Keratinocyte (primary cell): ENCODE measurements around the gene C19orf47. TPM values are rescaled to one million over a fixed set of nuclear protein-coding genes. Genes with fewer than 3 reads are reported as not detected.
"Not testable (repeated sequence)": the region's sequence is repeated elsewhere in the genome, so short reads cannot be mapped to it uniquely, and the experiment has no call there.

Experiments used
- DNase-seq: peaks from one replicate; pipeline ENCODE4 v3.0.0-alpha.2; 2011; ENCODE audit warnings: low read depth, missing footprints, low spot score
- FAIRE-seq: peaks from 2 replicates; lab custom pipeline; 2011; peaks lifted over from hg19 to GRCh38; lab: Jason Lieb, UNC
- H2AFZ ChIP-seq: 2 replicates; pipeline ENCODE4 v1.6.0; 2012; ENCODE audit warnings: low read length, control low read depth, inconsistent platforms; ENCODE audit not compliant: control insufficient read depth
- H3K27ac ChIP-seq: 2 replicates; pipeline ENCODE4 v1.5.1; 2011; ENCODE audit warnings: low read length; ENCODE audit not compliant: control insufficient read depth, insufficient read depth
- H3K27me3 ChIP-seq: 3 replicates; pipeline ENCODE4 v1.6.0; 2011; ENCODE audit warnings: low read length; ENCODE audit not compliant: control insufficient read depth, insufficient read depth; ENCODE audit errors: extremely low read depth
- H3K36me3 ChIP-seq, 2 experiments: 2 replicates in 1 of 2; 3 replicates in 1 of 2; pipeline ENCODE4 v1.5.1; 2011; ENCODE audit warnings: low read length in 2 of 2, mild to moderate bottlenecking in 1 of 2; ENCODE audit not compliant: control insufficient read depth in 2 of 2, insufficient read depth in 2 of 2; ENCODE audit errors: extremely low read depth in 1 of 2
- H3K4me1 ChIP-seq: 3 replicates; pipeline ENCODE4 v1.5.1; 2011; ENCODE audit warnings: low read length; ENCODE audit not compliant: control insufficient read depth, insufficient read depth; ENCODE audit errors: extremely low read depth
- H3K4me2 ChIP-seq: 3 replicates; pipeline ENCODE4 v1.6.0; 2011; ENCODE audit warnings: low read depth, low read length; ENCODE audit not compliant: control insufficient read depth, insufficient read depth; ENCODE audit errors: extremely low read depth
- H3K4me3 ChIP-seq, 3 experiments: fragments of 200-600 bp in 1 of 3; sonication (generic) in 1 of 3; 2 replicates in 2 of 3; 3 replicates in 1 of 3; pipeline ENCODE4 v1.5.1; 2011 to 2016; ENCODE audit warnings: low read length in 3 of 3, mild to moderate bottlenecking in 3 of 3, control low read depth in 2 of 3, inconsistent platforms in 1 of 3, low read depth in 1 of 3, mixed read lengths in 1 of 3, mixed run types in 1 of 3, moderate library complexity in 1 of 3; ENCODE audit not compliant: control insufficient read depth in 2 of 3, insufficient read depth in 2 of 3; ENCODE audit errors: extremely low read depth in 1 of 3
- H3K79me2 ChIP-seq: 2 replicates; pipeline ENCODE4 v1.6.0; 2012; ENCODE audit warnings: low read length; ENCODE audit not compliant: control insufficient read depth, insufficient read depth
- H3K9ac ChIP-seq: 3 replicates; pipeline ENCODE4 v1.6.0; 2011; ENCODE audit warnings: low read length; ENCODE audit not compliant: control insufficient read depth, insufficient read depth; ENCODE audit errors: extremely low read depth
- H3K9me1 ChIP-seq: 3 replicates; pipeline ENCODE4 v1.6.0; 2011; ENCODE audit warnings: low read length; ENCODE audit not compliant: control insufficient read depth, insufficient read depth; ENCODE audit errors: extremely low read depth
- H3K9me3 ChIP-seq: 2 replicates; pipeline ENCODE4 v1.5.1; 2012; ENCODE audit warnings: low read depth, low read length; ENCODE audit not compliant: control insufficient read depth
- H4K20me1 ChIP-seq: 3 replicates; pipeline ENCODE4 v1.6.0; 2011; ENCODE audit warnings: low read length; ENCODE audit not compliant: control insufficient read depth, insufficient read depth; ENCODE audit errors: extremely low read depth
- EZH2 ChIP-seq: IDR thresholded peaks from one replicate; pipeline ENCODE4 v1.6.1; 2012; ENCODE audit warnings: inconsistent platforms, mild to moderate bottlenecking, low read length, moderate library complexity
- dilution Hi-C: fragments of 300-500 bp; cut with MboI; formaldehyde crosslinking; loops from one replicate; pipeline ENCODE4 v1.7.0; 2020; ENCODE audit warnings: low sequenced_read_pairs; ENCODE audit not compliant: extremely low pct_ligation_motif_present
- polyA plus RNA-seq, 5 experiments: library from polyadenylated mRNA; depleted of rRNA in 3 of 5; stranded (reverse) in 3 of 5; stranded (forward) in 1 of 5; unstranded in 1 of 5; fragments of >200 nt; gene quantifications; 1 replicate in 1 of 5; 2 replicates in 3 of 5; 3 replicates in 1 of 5; pipeline versions ENCODE4 v1.2.1 to v1.2.3, GENCODE V29; 2011 to 2012; ENCODE audit warnings: missing spikeins in 2 of 5, low read depth in 1 of 5, low replicate concordance in 1 of 5
- TF ChIP-seq, protein P1 (sequence below), 3 experiments: IDR thresholded peaks in 1 of 3; conservative IDR thresholded peaks in 1 of 3; optimal IDR thresholded peaks in 1 of 3; 2 replicates in 2 of 3; 3 replicates in 1 of 3; pipeline versions ENCODE3 to v1.5.1; 2011; ENCODE audit warnings: low read length in 3 of 3, mild to moderate bottlenecking in 3 of 3, moderate library complexity in 2 of 3, control low read depth in 1 of 3, inconsistent platforms in 1 of 3; ENCODE audit not compliant: insufficient read depth in 2 of 3; ENCODE audit errors: extremely low read depth in 1 of 3

The C19orf47 gene
- polyA plus RNA-seq, 1 donor (not counting 4 experiments of a cell fraction or from before 2014, with no cell fraction given) = 13.3 TPM

DNA sequence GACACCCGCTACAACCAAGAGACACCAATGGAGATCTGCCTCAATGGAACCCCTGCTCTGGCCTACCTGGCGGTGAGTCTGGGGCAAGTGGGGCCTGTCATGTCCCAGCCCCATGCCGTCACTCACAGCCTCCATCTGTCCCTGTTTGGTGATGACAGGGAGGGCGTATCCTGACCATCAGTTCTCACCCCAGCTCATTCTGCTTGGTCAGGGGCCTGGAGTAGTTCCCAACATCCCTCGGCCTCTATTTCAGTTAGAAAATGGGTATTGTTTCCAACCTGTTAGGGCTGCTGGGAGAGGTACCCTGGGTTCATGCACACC is 23.6 kb upstream of the C19orf47 start:
- Histone ChIP-seq H3K4me1 (no peaks in the 10 kb centered on the region), H3K27ac (no peak overlapping the region), H3K36me3 (peaks cover 14 to 32% of the 10 kb centered on the region in 2 experiments), H3K79me2 (no peaks in the 10 kb centered on the region), H3K27me3 (no peaks in the 10 kb centered on the region), H3K9ac (no peak overlapping the region), H3K9me1 (no peaks in the 10 kb centered on the region), H3K4me3 (no peak overlapping the region), H4K20me1 (no peaks in the 10 kb centered on the region), H3K4me2 (no peak overlapping the region), H3K9me3 (no peaks in the 10 kb centered on the region), H2AFZ (no peak overlapping the region)
- DNase-seq (no peak), FAIRE-seq (no peak)
- dilution Hi-C loops = no loop called here
- TF ChIP-seq, protein P1, sequence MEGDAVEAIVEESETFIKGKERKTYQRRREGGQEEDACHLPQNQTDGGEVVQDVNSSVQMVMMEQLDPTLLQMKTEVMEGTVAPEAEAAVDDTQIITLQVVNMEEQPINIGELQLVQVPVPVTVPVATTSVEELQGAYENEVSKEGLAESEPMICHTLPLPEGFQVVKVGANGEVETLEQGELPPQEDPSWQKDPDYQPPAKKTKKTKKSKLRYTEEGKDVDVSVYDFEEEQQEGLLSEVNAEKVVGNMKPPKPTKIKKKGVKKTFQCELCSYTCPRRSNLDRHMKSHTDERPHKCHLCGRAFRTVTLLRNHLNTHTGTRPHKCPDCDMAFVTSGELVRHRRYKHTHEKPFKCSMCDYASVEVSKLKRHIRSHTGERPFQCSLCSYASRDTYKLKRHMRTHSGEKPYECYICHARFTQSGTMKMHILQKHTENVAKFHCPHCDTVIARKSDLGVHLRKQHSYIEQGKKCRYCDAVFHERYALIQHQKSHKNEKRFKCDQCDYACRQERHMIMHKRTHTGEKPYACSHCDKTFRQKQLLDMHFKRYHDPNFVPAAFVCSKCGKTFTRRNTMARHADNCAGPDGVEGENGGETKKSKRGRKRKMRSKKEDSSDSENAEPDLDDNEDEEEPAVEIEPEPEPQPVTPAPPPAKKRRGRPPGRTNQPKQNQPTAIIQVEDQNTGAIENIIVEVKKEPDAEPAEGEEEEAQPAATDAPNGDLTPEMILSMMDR (optimal IDR thresholded peaks at IDR 0.05 in 1 of 3, IDR thresholded peaks at IDR 0.05 in 1 of 3, conservative IDR thresholded peaks at IDR 0.05 in 1 of 3; ENCODE audit: extremely low read depth in 1 of 3, insufficient read depth in 2 of 3, low read length in 3 of 3) = no peak
- no peak for TF ChIP-seq EZH2

DNA sequence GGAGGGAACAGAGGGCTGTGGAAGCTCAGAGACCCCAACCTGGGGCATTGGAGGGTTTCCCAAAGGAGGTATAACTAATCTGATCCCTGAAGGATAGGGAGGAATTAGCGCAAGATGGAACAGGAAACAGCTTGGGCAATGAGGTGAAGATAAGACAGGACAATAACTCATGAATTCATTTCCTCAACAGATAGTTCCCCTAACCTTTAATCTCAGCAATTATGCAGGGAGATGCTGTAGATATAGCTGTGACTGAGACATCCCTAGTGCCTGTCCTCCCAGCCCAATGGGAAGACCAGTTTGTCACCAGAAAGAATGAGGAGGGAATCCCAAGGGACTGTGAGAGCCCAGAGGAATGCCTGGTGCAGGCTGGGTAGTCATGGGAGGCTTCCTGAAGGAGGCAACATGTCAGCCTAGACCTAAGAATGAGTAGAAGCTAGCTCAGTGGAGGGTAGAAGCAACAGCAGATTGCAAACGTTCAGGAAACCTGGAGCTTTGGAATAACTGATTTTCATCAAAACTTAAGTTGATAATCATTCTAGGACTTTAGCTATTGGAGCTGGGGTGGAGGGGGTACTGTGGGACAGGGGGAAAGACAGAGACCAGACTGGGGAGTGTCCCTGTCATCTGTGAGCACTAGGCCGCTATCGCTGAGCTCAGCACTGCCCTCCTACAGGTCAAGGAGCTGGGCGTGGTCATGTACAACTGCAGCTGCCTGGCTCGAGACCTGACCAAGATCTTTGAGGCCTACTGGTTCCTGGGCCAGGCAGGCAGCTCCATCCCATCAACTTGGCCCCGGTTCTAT is 23.0 kb upstream of the C19orf47 start:
- peaks cover under 1% of the 10 kb centered on the region for H3K4me1 ChIP-seq
- FAIRE-seq (no peak), DNase-seq (no peak)
- H4K20me1 ChIP-seq = no peaks in the 10 kb centered on the region
- no peaks in the 10 kb centered on the region for H3K27me3 ChIP-seq
- no peak overlapping the region for H3K4me3 ChIP-seq
- no peak overlapping the region for H3K9ac ChIP-seq
- no peak for TF ChIP-seq EZH2
- TF ChIP-seq, protein P1 (optimal IDR thresholded peaks at IDR 0.05 in 1 of 3, IDR thresholded peaks at IDR 0.05 in 1 of 3, conservative IDR thresholded peaks at IDR 0.05 in 1 of 3; ENCODE audit: extremely low read depth in 1 of 3, insufficient read depth in 2 of 3, low read length in 3 of 3) = no peak
- no peak overlapping the region for H3K4me2 ChIP-seq
- dilution Hi-C loops = no loop called here
- H2AFZ ChIP-seq = no peak overlapping the region
- no peaks in the 10 kb centered on the region for H3K9me1 ChIP-seq
- H3K79me2 ChIP-seq = no peaks in the 10 kb centered on the region
- peaks cover 14 to 35% of the 10 kb centered on the region in 2 experiments for H3K36me3 ChIP-seq
- H3K27ac ChIP-seq = no peak overlapping the region
- no peaks in the 10 kb centered on the region for H3K9me3 ChIP-seq

DNA sequence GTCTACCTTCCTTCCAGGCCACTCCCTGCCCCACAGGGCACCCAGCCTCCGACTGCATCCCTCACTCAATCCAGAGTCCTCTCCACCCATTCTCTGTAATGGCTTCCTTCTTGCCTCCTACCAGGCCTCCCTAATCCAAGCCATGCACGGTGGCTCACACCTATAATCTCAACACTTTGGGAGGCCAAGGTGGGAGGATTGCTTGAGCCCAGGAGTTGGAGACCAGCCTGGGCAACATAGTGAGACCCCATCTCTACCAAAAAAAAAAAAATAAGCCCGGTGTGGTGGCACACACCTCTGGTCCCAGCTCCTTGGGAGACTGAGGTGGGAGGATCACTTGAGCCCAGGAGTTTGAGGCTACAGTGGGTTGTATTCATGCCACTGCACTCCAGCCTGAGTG is 22.1 kb upstream of the C19orf47 start:
- H3K36me3 ChIP-seq = peaks cover 14 to 35% of the 10 kb centered on the region in 2 experiments
- H2AFZ ChIP-seq = not testable (repeated sequence)

More for the DNA sequence above, 22.1 kb upstream of the C19orf47 start:
- H3K9me3 ChIP-seq, FAIRE-seq, H3K27ac ChIP-seq, H3K27me3 ChIP-seq, H3K79me2 ChIP-seq, H3K9me1 ChIP-seq, H3K4me3 ChIP-seq, dilution Hi-C loops, H3K9ac ChIP-seq, DNase-seq, H4K20me1 ChIP-seq, H3K4me1 ChIP-seq, H3K4me2 ChIP-seq: not testable (repeated sequence)
